ENCODE measurements around the gene VDAC1.
"Not testable (repeated sequence)": the region's sequence is repeated elsewhere in the genome, so short reads cannot be mapped to it uniquely, and the experiment has no call there.

The VDAC1 gene, protein sequence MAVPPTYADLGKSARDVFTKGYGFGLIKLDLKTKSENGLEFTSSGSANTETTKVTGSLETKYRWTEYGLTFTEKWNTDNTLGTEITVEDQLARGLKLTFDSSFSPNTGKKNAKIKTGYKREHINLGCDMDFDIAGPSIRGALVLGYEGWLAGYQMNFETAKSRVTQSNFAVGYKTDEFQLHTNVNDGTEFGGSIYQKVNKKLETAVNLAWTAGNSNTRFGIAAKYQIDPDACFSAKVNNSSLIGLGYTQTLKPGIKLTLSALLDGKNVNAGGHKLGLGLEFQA

GRCh38 chr5:134004626-134005416 lies at the start of gene VDAC1:
Gene VDAC1, minus strand, starts transcription at chr5:134004975. Its CDS starts 11,963 bp downstream, at chr5:133993012.
- peak; percentile 84 for DNase-seq (ENCODE audit: low spot score)

DNA sequence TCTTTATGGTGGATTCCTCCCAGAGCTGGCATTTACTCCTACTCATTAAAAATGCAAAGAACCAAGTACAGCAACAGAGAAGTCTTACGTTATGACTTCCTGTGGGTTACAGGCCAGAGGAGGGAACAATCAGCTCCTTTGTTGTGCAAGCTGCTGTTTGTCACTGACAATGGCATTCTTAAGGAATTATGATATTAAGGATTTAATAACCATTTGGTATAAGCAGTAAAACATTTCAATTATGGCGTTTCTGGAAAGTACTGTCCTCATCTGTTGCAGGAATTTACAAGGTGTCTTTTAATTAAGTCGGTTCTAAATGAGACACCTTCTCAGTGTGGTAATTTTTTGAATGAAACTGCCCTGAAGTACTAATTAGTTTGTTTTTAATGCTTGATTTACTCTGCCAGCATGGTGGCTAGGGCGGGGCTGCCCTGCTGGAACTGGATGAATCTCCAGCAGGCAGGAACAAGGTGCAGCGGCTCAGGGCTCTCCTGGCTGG lies 49.1 kb upstream of the VDAC1 start:
- DNase-seq (ENCODE audit: low spot score) = no peak

DNA sequence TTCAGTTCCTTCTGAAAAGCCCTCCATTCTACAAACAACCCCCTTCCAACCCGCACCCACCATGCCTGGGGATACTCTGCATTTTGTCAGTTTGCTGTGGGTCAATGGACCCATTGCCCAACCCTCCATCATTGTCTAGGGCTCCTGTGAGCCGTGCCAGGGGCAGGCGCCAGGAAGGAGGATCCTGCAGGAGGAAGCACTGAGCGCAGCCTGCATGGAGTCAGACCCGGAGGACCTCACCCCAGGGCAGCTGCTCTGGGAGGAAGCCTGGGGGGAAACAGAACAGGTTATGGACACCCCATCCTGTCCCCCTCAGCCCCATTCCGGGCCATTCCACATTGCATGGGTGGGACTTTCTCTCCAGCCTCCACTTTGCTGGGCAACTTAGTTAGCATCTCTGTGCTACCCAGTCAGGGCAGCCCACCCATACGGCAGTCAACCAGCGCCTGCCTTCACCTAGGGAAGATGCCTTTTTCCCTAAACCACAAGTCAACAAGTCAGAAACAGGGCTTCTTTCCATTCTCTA lies 48.6 kb upstream of the VDAC1 start:
- DNase-seq (ENCODE audit: low spot score) = no peak

GRCh38 chr5:134051305-134051704 lies 46.5 kb upstream of the VDAC1 start:
- no peak for DNase-seq (ENCODE audit: low spot score)

DNA sequence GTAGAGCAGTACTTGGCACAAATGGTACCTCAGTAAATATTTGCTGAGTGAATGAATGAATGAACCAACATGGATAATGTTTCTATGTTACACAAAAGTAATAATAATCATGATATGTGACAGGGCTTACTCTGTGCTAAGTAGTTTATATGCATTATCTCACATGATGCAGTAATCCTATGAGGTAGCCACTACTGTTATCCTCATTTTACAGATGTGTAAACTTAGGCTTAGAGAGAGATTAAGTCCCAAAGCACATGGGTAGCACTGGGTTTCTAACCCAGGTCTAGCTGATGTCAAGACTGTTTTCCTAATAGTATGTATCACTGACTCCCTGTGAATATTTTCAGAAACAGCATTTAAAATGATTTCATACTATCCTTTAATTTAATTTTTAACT lies 44.1 kb upstream of the VDAC1 start:
- DNase-seq (ENCODE audit: low spot score) = no peak

DNA sequence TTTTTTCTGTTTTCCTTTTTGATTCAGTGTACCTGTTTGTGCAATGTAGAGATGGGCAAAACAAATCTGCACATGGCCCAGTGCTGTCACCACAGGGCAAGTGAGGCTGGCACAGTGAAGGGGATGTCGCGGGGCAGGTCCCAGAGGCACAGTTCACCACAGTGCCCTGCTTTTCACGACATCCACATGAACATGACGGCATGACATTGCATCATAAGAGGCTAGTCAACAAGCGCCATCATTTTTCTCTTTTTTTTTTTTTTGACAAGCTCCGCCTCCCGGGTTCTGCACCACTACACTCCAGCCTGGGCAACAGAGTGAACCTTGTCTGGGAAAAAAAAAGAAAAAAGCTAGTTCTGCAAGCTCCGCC lies 42.9 kb upstream of the VDAC1 start:
- no peak for DNase-seq (ENCODE audit: low spot score)

DNA sequence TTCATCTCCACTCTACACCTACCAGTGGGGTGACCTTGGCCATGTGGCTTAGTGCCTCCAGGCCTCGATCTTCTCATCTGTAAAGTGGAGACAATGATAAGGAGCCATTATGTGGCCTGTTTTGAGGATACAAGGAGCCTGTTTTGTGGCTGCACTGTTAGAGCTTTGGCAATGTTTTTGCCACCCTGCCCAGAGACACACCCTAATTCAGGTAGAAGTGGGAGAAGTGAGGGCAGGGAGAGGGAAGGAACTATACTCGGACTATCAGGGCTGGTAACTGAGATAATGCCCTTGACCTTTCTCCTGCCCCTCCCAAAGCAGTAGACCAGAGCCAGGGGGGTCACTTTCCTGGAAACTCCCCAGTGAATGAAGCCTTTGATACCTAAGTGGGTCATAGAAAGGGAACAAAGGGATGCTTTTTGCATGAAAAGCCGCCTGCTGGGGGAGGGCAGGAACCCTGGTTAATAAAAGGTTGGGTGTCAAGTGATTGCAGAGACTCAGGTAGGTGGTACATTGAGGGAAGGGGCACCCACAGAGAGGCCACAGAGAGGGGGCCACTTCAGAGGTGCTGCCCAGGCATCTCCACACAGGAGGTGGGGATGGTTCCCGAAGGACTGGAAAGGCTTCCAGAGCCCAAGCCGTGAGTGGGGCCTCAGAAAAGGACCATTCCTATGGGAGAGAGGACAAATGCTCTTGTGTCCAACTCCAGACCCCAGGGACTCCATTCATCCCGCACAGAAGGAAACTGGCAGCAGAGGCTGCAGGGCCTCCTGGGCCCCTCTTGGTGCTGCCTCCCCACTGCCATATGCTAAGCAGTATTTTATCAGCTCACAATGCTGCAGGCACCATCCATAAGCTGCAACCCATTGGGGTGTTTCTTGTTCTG lies 42.3 kb upstream of the VDAC1 start:
- no peak for DNase-seq (ENCODE audit: low spot score)

DNA sequence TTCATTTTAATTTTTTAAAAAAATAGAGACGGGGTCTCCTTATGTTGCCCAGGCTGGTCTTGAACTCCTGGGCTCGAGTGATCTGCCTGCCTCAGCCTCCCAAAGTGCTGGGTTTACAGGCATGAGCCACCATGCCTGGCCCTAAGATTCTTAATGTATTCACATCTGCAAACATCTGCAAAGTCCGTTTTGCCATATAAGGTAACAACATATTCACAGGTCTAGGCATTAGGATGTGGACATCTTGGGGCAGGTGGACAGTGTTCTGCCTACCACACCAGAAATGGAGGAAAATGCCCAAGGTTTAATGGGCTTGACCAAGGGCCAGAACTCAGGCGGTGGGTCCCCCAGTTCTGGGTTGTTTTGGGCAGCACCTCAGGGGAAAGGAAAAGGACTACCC lies 41.6 kb upstream of the VDAC1 start:
- no peak for DNase-seq (ENCODE audit: low spot score)

DNA sequence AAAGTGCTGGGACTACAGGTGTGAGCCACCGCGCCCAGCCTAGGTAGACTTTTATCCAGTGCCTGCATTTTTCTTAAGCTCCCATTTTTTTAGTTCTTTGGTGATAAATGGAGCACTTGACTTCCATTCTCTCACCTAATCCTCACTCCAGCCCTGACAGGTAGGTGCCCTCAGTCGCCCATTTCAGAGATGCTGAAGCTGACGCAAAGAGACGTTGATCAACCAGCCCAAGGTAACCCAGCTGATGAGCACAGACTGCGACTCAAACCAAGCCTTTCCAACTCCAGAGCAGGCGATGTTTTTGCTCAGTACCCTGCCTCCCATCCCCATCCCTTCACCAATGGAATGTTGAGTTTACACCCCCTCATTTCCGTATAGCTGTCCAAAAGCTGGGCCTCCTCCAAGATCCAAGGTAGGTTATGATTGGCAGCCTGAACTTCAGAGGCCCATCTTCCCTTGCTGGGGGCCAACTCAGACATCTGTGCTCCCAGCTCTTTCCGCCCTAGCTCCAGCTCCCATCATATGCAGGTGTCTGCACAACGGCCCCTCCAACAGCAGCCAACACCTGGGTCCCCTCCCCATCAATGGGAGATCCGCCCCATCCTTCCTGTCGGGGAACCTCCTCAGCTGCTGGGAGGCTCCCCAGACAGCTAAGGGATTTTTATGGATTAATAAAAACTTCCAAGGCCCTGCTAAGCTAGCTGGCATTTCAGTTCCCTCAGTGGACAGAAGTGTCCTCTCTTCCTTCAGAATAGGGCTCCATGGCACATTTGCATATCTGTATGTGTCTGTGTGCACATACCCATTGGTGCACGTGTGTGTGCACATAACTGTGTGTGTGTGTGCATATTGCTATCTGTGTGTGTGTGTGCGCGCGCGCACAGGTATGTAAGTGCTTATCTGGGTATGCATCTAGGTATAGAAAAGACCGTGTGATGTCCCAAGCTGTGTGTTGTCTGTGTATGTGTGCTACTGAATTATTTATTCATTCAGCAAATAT lies 39.3 kb upstream of the VDAC1 start:
- DNase-seq (ENCODE audit: low spot score) = no peak

GRCh38 chr5:134041570-134042411 lies 37.0 kb upstream of the VDAC1 start:
- no peak for DNase-seq (ENCODE audit: low spot score)

DNA sequence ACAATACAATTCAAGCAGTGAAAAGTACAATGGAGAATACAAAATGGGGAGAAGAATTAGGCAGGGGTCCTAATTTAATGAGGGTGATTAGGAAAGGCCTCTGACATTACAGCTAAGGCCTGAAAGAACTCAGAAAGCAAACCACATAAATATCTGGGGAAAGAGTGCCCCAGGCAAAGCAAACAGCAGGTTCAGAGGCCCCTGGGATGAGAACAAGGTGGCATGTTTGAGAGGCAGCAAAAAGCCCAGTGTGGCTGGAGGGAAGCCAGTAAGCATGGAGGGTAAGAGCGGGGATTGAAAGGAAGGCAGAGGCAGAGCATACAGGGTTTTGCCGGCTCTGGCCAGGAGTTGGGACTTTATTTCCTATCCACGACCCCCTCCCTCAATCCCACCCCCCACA lies 33.4 kb upstream of the VDAC1 start:
- DNase-seq (ENCODE audit: low spot score) = peak; percentile 36

GRCh38 chr5:134037160-134037559 lies 32.4 kb upstream of the VDAC1 start:
- DNase-seq (ENCODE audit: low spot score) = no peak

- no peak for DNase-seq (ENCODE audit: low spot score)
Observed at GRCh38 chr5:134034326-134034725, 29.6 kb upstream of the VDAC1 start.

DNA sequence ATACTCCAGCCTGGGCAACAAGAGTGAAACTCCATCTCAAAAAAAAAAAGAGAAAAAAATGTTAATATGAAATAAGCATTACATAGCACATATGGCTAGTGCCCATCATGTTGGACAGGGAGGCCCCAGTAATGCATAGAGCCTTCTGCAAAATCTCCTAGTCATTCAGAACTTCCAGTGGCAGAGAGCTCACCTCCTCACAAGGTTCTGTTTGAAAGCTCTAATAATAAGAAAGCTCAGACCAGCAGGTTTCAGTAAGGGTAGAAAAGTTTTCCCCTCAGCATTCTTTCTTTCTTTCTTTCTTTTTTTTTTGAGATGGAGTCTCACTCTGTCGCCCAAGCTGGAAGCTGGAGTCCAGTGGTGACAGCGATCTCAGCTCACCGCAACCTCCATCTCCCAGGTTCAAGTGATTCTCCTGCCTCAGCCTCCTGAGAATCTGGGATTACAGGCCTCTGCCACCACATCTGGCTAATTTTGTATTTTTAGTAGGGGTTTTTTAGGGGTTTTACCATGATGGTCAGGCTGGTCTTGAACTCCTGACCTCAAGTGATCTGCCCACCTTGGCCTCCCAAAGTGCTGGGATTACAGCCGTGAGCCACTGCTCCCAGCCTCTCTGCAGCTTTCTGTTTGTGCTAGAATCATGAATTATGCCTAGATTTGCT lies 25.7 kb upstream of the VDAC1 start:
- not testable (repeated sequence) for DNase-seq (ENCODE audit: low spot score)

DNA sequence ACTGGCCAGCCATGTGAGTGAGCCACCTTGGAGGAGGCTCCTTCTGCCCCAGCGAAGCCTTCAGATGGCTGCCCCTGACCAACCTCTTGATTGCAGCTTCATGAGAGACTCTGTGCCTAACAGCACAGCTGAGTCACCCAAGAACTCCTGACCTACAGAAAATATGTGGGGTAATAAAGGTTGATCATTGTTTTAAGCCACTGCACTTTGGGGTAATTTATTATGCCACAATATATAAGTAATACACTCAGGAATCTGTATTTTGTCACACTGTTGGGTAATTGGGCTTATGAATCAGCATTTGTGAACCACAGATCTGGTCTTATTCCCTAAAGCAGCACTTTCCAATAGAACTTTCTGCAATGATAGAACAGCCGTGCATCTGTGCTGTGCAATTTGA lies 24.4 kb upstream of the VDAC1 start:
- no peak for DNase-seq (ENCODE audit: low spot score)

DNA sequence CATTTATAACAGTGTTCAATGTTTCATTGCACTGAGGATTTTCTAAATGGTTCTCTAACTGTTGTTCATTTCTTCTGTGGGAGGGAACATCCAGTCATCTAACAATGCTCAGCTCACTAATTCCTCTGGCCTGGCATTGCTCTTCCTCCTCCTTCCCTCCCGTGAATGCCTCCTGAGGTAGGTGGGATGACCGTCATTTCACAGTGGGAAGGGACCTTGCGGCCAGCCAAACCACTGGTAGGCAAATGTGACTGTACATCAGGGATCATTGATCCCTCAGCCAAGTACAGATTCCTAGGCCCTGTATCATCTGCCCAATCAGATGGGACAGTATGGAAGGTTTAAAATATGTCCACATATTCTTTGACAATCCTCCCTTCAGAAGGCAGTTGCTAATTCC lies 23.7 kb upstream of the VDAC1 start:
- no peak for DNase-seq (ENCODE audit: low spot score)

DNA sequence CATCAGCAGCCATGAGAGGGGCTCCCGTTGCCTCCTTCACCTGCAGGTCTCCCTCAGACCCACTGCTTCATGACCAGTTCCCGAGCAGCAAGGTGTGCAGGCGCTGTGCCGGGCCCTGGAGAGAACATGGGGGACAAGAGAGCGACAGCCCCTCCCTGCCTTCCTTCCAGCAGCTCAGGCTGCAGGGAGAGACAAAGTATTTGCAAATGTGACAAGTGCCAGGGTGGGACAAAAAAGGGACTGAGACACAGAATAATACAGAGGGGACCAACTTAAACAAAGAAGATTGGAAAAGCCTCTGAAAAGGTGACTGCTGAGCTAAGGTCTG lies 22.5 kb upstream of the VDAC1 start:
- DNase-seq (ENCODE audit: low spot score) = no peak

DNA sequence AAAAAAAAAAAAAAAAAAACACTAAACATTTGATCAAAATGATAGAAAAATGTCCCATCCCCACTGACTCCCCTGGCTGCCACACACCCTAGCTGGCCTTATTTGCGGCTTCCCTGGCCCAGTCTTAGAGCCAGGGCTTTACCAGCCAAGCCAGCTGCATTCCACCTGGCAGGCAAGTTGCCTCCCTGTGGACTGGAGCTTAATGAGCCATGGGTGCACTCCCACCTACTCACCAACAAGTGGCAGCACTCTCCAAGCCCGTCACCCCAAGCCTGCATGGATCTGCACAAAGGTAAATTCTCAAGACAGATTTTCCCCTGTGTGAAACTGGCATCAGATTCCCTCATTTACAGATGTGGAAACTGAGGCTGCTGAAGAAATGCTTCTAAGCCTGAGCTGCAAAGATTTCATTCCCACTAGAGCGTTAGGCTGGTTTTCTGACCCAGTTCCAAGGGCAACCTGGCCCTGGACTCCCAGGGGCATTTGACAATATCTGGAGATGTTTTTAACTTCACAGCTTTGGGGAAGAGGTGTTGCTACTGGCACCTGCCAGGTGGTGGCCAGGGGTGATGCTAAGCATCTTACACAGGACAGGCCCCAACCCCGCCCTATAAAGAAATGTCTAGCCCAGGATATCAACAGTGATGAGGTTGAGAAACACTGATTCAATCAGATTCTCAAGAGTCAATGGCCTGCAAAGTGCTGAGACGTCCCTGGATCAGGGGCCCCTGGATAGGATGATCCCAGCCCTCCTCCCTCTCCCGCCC lies 21.9 kb upstream of the VDAC1 start:
- peak; percentile 82 for DNase-seq (ENCODE audit: low spot score)

GRCh38 chr5:134025786-134026185 lies 21.0 kb upstream of the VDAC1 start:
- no peak for DNase-seq (ENCODE audit: low spot score)
